Measurements from ENCODE around the gene TEC.

DNA sequence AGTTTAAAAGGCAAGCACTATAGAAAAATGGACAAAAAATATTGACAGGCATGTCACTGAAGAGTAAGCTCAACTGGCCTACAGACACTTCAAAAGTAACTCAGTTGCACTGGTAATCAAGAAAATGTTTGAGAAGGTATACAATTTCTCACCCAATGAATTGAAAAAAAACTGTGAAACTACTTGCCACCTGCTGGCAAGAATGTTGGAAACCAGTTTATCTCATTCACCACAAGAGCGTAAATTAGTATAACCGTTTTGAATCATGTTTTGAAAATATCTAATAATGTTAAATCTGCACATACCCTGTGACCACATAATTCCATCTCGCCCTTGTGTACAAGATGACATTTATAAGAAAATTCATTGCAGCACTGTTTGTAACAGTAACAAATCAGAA is 167.3 kb downstream of the TEC start:
- TF ChIP-seq POLR2A (IDR thresholded peaks at IDR 0.05), result no peak
- TF ChIP-seq, protein P1, sequence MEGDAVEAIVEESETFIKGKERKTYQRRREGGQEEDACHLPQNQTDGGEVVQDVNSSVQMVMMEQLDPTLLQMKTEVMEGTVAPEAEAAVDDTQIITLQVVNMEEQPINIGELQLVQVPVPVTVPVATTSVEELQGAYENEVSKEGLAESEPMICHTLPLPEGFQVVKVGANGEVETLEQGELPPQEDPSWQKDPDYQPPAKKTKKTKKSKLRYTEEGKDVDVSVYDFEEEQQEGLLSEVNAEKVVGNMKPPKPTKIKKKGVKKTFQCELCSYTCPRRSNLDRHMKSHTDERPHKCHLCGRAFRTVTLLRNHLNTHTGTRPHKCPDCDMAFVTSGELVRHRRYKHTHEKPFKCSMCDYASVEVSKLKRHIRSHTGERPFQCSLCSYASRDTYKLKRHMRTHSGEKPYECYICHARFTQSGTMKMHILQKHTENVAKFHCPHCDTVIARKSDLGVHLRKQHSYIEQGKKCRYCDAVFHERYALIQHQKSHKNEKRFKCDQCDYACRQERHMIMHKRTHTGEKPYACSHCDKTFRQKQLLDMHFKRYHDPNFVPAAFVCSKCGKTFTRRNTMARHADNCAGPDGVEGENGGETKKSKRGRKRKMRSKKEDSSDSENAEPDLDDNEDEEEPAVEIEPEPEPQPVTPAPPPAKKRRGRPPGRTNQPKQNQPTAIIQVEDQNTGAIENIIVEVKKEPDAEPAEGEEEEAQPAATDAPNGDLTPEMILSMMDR (IDR thresholded peaks at IDR 0.05), result no peak

Data from testis (tissue), 2 donors.